GM18498 (cell line): ENCODE measurements around the gene OR2A12.
"Not testable (repeated sequence)": the region's sequence is repeated elsewhere in the genome, so short reads cannot be mapped to it uniquely, and the experiment has no call there.

Experiments
- ATAC-seq: cut with Tn5 transposase; IDR thresholded peaks from one replicate; pipeline ENCODE4 v1.9.1; 2021; ENCODE audit warnings: mild to moderate bottlenecking, moderate library complexity; ENCODE audit not compliant: unreplicated experiment

The OR2A12 gene

GRCh38 chr7:144113651-144114050 lies 27.6 kb downstream of the OR2A12 start:
- ATAC-seq, result no peak

- ATAC-seq, result no peak
Measured at GRCh38 chr7:144118341-144118740, 32.3 kb downstream of the OR2A12 start.

- ATAC-seq, result no peak
Measured at GRCh38 chr7:144122876-144123275, 36.8 kb downstream of the OR2A12 start, which contains the start of gene OR2A14. TSS of gene OR2A14 (plus strand) at chr7:144123176. CDS start at chr7:144129113, 5,937 bp downstream.

- peak; percentile 100 for ATAC-seq
Measured at GRCh38 chr7:144127714-144128334, 41.7 kb downstream of the OR2A12 start.

GRCh38 chr7:144129601-144130000 lies 43.5 kb downstream of the OR2A12 start:
- ATAC-seq, result not testable (repeated sequence)

- ATAC-seq, result no peak
Measured at GRCh38 chr7:144130730-144131129, 44.7 kb downstream of the OR2A12 start.

- no peak for ATAC-seq
Measured at GRCh38 chr7:144132262-144132661, 46.2 kb downstream of the OR2A12 start.

- ATAC-seq, result no peak
Measured at GRCh38 chr7:144133307-144133706, 47.2 kb downstream of the OR2A12 start.

GRCh38 chr7:144134116-144134515 lies 48.0 kb downstream of the OR2A12 start:
- no peak for ATAC-seq

- no peak for ATAC-seq
Measured at GRCh38 chr7:144137501-144137900, 51.4 kb downstream of the OR2A12 start.

- no peak for ATAC-seq
Measured at GRCh38 chr7:144142187-144142586, 56.1 kb downstream of the OR2A12 start.

- no peak for ATAC-seq
Measured at GRCh38 chr7:144144426-144144825, 58.3 kb downstream of the OR2A12 start.

- no peak for ATAC-seq
Measured at GRCh38 chr7:144148224-144148827, 62.2 kb downstream of the OR2A12 start.
